ENCODE measurements around the gene MACF1.
A peak's percentile ranks its signal among the peaks of the same experiment; 100 is the strongest.
"Not testable (repeated sequence)": the region's sequence is repeated elsewhere in the genome, so short reads cannot be mapped to it uniquely, and the experiment has no call there.

Gene MACF1

DNA sequence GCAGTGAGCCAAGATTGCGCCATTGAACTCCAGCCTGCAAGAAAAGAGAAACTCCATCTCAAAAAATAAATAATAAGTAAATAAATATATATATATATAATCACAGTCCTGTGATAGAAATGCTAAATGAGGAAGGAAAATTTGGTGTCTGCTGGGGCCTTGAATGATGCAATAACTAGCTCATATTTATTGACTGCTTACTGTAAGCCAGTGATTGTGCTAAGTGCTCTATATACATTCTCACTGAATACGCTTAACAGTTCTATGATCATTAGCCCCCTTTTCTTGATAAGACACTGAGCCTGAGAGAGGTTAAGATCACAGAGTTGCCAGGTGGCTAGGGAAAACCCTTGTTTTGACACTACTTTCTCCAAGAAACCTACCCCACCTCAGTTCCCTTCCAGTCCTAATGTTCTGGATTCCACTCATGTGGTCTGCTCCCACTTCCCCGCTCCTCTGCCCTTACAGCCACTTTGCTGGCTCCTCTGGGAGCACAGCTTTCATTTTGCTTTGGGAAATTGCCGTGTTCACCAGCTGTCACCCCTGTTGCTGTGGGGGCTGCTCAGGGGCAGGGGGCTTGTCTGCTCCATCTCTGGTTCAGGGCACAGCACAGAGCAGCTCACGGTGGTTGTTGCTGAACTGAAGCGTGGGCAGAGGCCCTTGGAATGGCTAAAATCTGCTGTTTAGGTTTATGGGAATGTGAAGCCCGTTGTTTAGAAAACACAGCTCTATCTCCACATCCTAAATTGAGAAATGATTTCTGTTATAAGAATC is 284.5 kb downstream of the MACF1 start:
- Histone ChIP-seq H3K27ac (ENCODE audit: low read depth, low read length) (no peak overlapping the region), H3K4me1 (ENCODE audit: control insufficient read depth, insufficient read depth, low read length) (no peaks in the 10 kb centered on the region), H3K9ac (ENCODE audit: low read length) (no peak overlapping the region), H3K36me3 (ENCODE audit: control insufficient read depth, insufficient read depth, low read length) (peaks cover 23% of the 10 kb centered on the region), H3K27me3 (ENCODE audit: control insufficient read depth, insufficient read depth, low read length) (peaks cover 11% of the 10 kb centered on the region), H3K4me3 (ENCODE audit: low read length) (no peak overlapping the region)

DNA sequence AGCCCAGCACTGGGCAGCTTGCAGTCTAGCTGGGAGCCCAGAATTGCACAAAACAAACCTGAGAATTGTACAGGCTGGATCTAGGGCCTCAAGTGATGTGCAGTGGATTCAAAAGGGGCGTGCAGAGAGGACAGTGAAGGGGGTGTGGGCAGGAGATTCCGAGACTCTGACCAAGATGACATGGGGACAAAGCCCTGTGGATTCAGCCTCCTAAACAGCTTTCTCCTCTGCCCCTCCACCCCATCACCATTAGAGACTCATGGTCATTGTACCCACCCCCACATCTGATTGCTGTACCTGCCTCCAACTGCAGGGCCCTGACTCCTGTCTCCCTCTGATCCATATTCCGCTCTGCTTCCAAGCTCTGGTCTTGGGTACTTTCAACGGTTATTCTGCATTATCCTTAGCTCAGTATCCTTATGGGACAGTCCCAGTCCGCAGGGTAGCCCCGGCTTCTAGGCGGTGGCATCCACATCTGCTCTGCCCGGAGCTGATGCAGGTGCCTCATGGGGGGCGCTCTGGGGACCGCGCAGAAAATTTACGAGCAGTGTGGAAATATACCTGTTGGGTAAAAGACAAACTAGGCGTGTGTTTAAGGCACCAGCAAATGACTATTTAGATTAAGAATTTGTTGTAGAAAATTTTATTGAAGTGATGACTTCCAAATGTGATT is 285.2 kb downstream of the MACF1 start:
- H3K27me3 ChIP-seq (ENCODE audit: control insufficient read depth, insufficient read depth, low read length) = peaks cover 11% of the 10 kb centered on the region
- H3K27ac ChIP-seq (ENCODE audit: low read depth, low read length) = no peak overlapping the region
- no peaks in the 10 kb centered on the region for H3K4me1 ChIP-seq (ENCODE audit: control insufficient read depth, insufficient read depth, low read length)
- peaks cover 20% of the 10 kb centered on the region for H3K36me3 ChIP-seq (ENCODE audit: control insufficient read depth, insufficient read depth, low read length)
- no peak overlapping the region for H3K9ac ChIP-seq (ENCODE audit: low read length)
- H3K4me3 ChIP-seq (ENCODE audit: low read length) = no peak overlapping the region

GRCh38 chr1:39490596-39491145 is 286.2 kb downstream of the MACF1 start:
- no peaks in the 10 kb centered on the region for H3K4me1 ChIP-seq (ENCODE audit: control insufficient read depth, insufficient read depth, low read length)
- H3K36me3 ChIP-seq (ENCODE audit: control insufficient read depth, insufficient read depth, low read length) = peaks cover 10% of the 10 kb centered on the region
- peak overlapping the region; percentile 58 for H3K4me3 ChIP-seq (ENCODE audit: low read length)
- H3K27me3 ChIP-seq (ENCODE audit: control insufficient read depth, insufficient read depth, low read length) = peaks cover 11% of the 10 kb centered on the region
- H3K9ac ChIP-seq (ENCODE audit: low read length) = no peak overlapping the region
- H3K27ac ChIP-seq (ENCODE audit: low read depth, low read length) = no peak overlapping the region

GRCh38 chr1:39491146-39491921 is 286.8 kb downstream of the MACF1 start, which contains the start of gene BMP8A:
Gene BMP8A, plus strand, starts transcription at chr1:39491636. Its CDS starts 356 bp downstream, at chr1:39491992.
- Histone ChIP-seq H3K36me3 (ENCODE audit: control insufficient read depth, insufficient read depth, low read length) (peaks cover 6% of the 10 kb centered on the region), H3K27ac (ENCODE audit: low read depth, low read length) (no peak within 1 kb of the TSS), H3K27me3 (ENCODE audit: control insufficient read depth, insufficient read depth, low read length) (peaks cover 11% of the 10 kb centered on the region), H3K4me3 (ENCODE audit: low read length) (peak within 1 kb of the TSS; percentile 58), H3K4me1 (ENCODE audit: control insufficient read depth, insufficient read depth, low read length) (no peaks in the 10 kb centered on the region), H3K9ac (ENCODE audit: low read length) (no peak within 1 kb of the TSS)

- not testable (repeated sequence) for H3K36me3 ChIP-seq (ENCODE audit: control insufficient read depth, insufficient read depth, low read length); H3K9ac ChIP-seq (ENCODE audit: low read length); H3K4me1 ChIP-seq (ENCODE audit: control insufficient read depth, insufficient read depth, low read length); H3K4me3 ChIP-seq (ENCODE audit: low read length); H3K27ac ChIP-seq (ENCODE audit: low read depth, low read length)
- peaks cover 11% of the 10 kb centered on the region for H3K27me3 ChIP-seq (ENCODE audit: control insufficient read depth, insufficient read depth, low read length)
Observed at GRCh38 chr1:39492118-39493042, 287.9 kb downstream of the MACF1 start.

DNA sequence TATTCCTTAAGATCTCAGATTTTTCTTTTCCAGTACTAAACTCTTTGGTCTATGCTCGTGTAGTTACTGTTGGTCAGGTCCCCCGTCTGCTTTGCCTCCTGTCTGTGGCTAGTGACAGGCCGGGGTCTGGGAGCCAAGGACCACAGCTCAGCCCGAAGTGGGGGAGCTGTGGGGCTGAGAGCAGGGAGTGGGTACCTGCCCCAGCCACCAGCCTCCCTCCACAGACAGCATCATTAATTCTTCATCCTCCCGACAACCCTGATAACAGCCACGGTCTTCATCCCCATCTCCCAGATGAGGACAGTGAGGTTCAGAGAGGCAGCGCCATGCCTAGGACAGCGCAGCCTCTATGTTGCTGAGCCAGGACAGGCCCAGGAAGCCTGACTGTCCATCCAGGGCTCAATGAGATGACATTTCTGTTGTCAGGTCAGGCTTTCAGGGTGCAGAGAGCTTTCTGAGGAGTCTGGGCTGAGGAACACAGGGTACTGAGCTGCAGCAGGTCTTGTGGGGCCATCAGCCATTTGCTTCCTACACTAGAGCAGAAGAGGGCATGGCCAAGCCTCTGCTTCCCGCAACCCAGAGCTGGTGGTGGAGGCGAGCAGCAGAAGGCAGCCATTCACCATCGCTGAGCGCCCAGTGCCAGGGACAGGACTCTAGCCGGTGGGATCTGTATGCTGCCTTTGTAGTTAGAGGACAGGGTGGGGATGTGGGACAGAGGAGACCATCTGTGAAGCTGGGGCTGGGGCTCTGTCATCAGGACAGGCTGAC is 288.7 kb downstream of the MACF1 start:
- H3K4me1 ChIP-seq (ENCODE audit: control insufficient read depth, insufficient read depth, low read length); H3K36me3 ChIP-seq (ENCODE audit: control insufficient read depth, insufficient read depth, low read length); H3K4me3 ChIP-seq (ENCODE audit: low read length); H3K9ac ChIP-seq (ENCODE audit: low read length); H3K27ac ChIP-seq (ENCODE audit: low read depth, low read length): not testable (repeated sequence)
- H3K27me3 ChIP-seq (ENCODE audit: control insufficient read depth, insufficient read depth, low read length) = peaks cover 11% of the 10 kb centered on the region

DNA sequence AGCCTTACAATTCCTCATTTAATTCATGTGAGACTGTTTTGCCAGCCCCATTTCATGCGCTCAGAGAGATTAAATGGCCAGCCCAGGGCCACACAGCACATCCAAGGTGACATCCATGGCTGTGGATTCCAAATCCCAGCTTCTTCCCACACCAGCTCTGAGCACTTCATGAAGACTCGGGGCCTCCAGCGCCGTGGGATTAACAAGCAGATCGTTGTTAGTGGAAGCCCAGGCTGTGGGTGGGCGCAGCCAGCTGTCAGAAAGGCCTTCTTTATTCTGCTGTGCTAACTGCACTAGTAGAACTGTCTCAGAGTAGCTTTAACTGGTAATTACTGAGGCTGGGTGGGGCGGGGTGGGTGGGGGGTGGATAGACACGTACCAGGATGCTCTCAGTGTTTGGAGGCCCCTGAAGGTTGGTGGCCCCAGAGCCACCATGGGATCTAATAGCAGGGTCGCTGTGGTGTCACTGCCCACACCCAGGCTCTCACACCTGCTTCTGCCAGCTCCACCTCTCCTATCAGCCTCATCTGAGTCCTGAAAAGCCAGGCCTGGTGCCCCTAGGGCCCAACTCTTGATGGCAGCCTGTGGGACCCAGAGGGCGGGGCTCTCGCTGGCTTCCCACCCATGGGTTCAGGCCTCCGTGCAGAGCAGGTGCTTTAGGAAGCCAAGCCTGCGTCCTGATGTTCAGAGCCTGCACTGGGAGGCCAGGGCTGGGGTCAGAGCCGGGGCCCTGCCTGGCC is 290.3 kb downstream of the MACF1 start:
- Histone ChIP-seq H3K9ac (ENCODE audit: low read length) (no peak overlapping the region), H3K36me3 (ENCODE audit: control insufficient read depth, insufficient read depth, low read length) (no peaks in the 10 kb centered on the region), H3K4me3 (ENCODE audit: low read length) (no peak overlapping the region), H3K4me1 (ENCODE audit: control insufficient read depth, insufficient read depth, low read length) (no peaks in the 10 kb centered on the region), H3K27me3 (ENCODE audit: control insufficient read depth, insufficient read depth, low read length) (peaks cover 11% of the 10 kb centered on the region), H3K27ac (ENCODE audit: low read depth, low read length) (no peak overlapping the region)

DNA sequence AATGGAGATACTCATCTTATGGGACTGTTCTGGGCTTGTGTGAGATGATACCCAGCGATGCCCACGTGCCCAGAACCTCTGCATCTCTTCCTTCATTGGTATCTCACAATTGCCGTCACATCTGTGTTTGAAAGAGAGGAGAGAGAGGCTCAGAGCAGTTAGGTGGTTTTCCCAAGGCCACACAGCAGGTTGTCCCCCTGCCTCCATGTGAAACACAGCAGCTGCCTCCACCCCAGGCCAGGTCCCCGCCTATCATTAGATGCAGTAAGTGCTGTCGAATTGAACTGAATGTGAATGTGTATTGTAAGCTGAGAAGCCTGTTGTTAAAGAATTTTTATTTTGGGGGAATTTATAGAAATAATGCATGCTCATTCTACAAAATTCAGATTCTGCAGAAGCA is 292.0 kb downstream of the MACF1 start:
- H3K36me3 ChIP-seq (ENCODE audit: control insufficient read depth, insufficient read depth, low read length); H3K9ac ChIP-seq (ENCODE audit: low read length); H3K4me3 ChIP-seq (ENCODE audit: low read length); H3K4me1 ChIP-seq (ENCODE audit: control insufficient read depth, insufficient read depth, low read length); H3K27ac ChIP-seq (ENCODE audit: low read depth, low read length): not testable (repeated sequence)
- H3K27me3 ChIP-seq (ENCODE audit: control insufficient read depth, insufficient read depth, low read length) = peaks cover 11% of the 10 kb centered on the region

- Histone ChIP-seq H3K27me3 (ENCODE audit: control insufficient read depth, insufficient read depth, low read length) (peaks cover 9% of the 10 kb centered on the region), H3K27ac (ENCODE audit: low read depth, low read length) (no peak overlapping the region), H3K36me3 (ENCODE audit: control insufficient read depth, insufficient read depth, low read length) (no peaks in the 10 kb centered on the region), H3K4me1 (ENCODE audit: control insufficient read depth, insufficient read depth, low read length) (no peaks in the 10 kb centered on the region), H3K4me3 (ENCODE audit: low read length) (no peak overlapping the region), H3K9ac (ENCODE audit: low read length) (no peak overlapping the region)
Observed at GRCh38 chr1:39497585-39497984, 293.1 kb downstream of the MACF1 start.

- H3K36me3 ChIP-seq (ENCODE audit: control insufficient read depth, insufficient read depth, low read length); H3K9ac ChIP-seq (ENCODE audit: low read length); H3K4me1 ChIP-seq (ENCODE audit: control insufficient read depth, insufficient read depth, low read length); H3K27ac ChIP-seq (ENCODE audit: low read depth, low read length); H3K4me3 ChIP-seq (ENCODE audit: low read length); H3K27me3 ChIP-seq (ENCODE audit: control insufficient read depth, insufficient read depth, low read length): not testable (repeated sequence)
Observed at GRCh38 chr1:39498096-39498710, 293.7 kb downstream of the MACF1 start.

Measured in rectal smooth muscle tissue (tissue), 1 donor.